GM21619 (cell line): ENCODE data around the gene COA3.

Source experiments
- ATAC-seq: cut with Tn5 transposase; IDR thresholded peaks from one replicate; pipeline ENCODE4 v1.9.1; 2021; ENCODE audit not compliant: unreplicated experiment

COA3 gene

GRCh38 chr17:42798383-42799380 lies at the start of gene COA3, which contains the start of gene CNTD1:
Gene COA3, minus strand, starts transcription at chr17:42798704. Its CDS starts 23 bp downstream, at chr17:42798681.
Gene CNTD1, plus strand, starts transcription at chr17:42798861. Its CDS starts 207 bp downstream, at chr17:42799068.
- peak; percentile 86 for ATAC-seq

- no peak for ATAC-seq
Measured at GRCh38 chr17:42848093-42848492, 49.6 kb upstream of the COA3 start.

- no peak for ATAC-seq
Measured at GRCh38 chr17:42846594-42847280, 48.2 kb upstream of the COA3 start.

- ATAC-seq: no peak
Measured at GRCh38 chr17:42845918-42846593, 47.6 kb upstream of the COA3 start.

- ATAC-seq: no peak
Measured at GRCh38 chr17:42845556-42845917, 47.0 kb upstream of the COA3 start.

- ATAC-seq: no peak
Measured at GRCh38 chr17:42844761-42845555, 46.5 kb upstream of the COA3 start.

GRCh38 chr17:42844271-42844670 lies 45.8 kb upstream of the COA3 start, which contains the start of gene AOC2:
Gene AOC2, plus strand, starts transcription at chr17:42844580. Its CDS starts 47 bp downstream, at chr17:42844627.
- ATAC-seq: no peak

- ATAC-seq: no peak
Measured at GRCh38 chr17:42843358-42843934, 44.9 kb upstream of the COA3 start.

GRCh38 chr17:42841975-42842685 lies 43.6 kb upstream of the COA3 start:
- no peak for ATAC-seq

GRCh38 chr17:42835732-42836131 lies 37.2 kb upstream of the COA3 start:
- ATAC-seq: no peak

GRCh38 chr17:42833767-42834422 lies 35.4 kb upstream of the COA3 start:
- peak; percentile 26 for ATAC-seq

GRCh38 chr17:42832934-42833766 lies 34.6 kb upstream of the COA3 start, which contains the start of gene PSME3:
Gene PSME3, plus strand, starts transcription at chr17:42833397. Its CDS starts 235 bp downstream, at chr17:42833632.
- peak; percentile 77 for ATAC-seq

- peak; percentile 12 for ATAC-seq
Measured at GRCh38 chr17:42832213-42832933, 33.9 kb upstream of the COA3 start.

- ATAC-seq: no peak
Measured at GRCh38 chr17:42830971-42831370, 32.5 kb upstream of the COA3 start.

GRCh38 chr17:42827472-42827871 lies 29.0 kb upstream of the COA3 start:
- ATAC-seq: no peak

- no peak for ATAC-seq
Measured at GRCh38 chr17:42821176-42821575, 22.7 kb upstream of the COA3 start.

- ATAC-seq: no peak
Measured at GRCh38 chr17:42819939-42820535, 21.5 kb upstream of the COA3 start.
